ENCODE results near the gene COLGALT1.
"Not testable (repeated sequence)": the region's sequence is repeated elsewhere in the genome, so short reads cannot be mapped to it uniquely, and the experiment has no call there.

GRCh38 chr19:17594296-17594695 lies 38.8 kb downstream of the COLGALT1 start:
- not testable (repeated sequence) for TF ChIP-seq CTCF, POLR2A, POLR2AphosphoS5, EP300 (IDR thresholded peaks at IDR 0.05)
